Measurements from ENCODE around the gene SNX27.
A peak's percentile ranks its signal among the peaks of the same experiment; 100 is the strongest.
"Not testable (repeated sequence)": the region's sequence is repeated elsewhere in the genome, so short reads cannot be mapped to it uniquely, and the experiment has no call there.

SNX27 gene

DNA sequence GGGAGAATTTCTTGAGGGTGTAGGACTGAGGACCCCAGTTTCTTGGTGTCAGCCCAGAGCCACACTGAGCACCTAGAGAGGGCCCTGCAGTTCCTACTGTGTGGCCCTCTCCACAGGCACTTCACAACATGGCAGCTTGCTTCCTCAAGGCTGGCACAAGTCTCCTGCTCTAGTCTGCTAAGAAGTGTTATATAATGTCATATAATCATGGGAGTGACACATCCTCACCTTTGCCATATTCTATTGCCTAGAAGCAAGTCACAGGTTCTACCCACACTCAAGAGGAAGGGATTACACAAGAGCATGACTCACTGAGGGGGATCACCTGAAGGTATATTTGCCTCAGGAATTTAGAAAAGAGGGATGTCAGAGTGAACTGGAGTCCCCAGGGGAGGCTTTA lies 5.5 kb upstream of the SNX27 start:
- DNase-seq = no peak

DNA sequence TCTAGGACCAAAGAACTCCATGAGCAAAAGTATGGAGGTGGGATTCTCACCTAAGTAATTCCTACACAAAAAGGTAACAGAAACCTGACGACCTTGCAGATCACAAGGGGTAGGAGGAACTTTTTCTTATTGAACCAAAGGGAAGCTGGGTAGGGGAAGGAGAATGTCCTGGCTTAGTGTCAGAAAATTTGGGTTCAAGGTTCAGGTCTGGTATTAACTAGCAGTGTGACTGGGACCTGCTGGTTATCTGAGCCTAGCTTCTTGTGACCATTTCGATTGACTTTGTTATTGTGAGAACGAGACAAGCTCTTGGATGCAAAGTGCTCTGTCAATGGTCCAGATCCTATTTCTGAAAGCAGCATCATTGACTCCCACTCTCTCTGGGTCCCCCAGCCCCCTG lies 5.0 kb upstream of the SNX27 start:
- no peak for DNase-seq

DNA sequence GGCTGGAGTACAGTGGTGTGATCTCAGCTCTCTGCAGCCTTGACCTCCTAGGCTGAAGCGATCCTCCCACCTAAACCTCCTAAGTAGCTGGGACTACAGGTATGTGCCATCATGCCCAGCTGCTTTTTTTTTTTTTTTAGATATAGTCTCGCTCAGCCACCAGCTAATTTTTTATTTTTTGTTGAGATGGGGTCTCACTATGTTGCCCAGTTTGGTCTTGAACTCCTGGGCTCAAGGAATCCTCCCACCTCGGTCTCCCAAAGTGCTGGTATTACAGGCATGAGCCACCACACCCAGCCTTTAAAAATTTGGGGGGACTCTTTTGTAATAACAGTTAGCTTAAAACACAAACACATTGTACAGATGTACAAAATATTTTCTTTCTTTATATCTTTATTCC lies 1.7 kb upstream of the SNX27 start:
- DNase-seq = no peak

DNA sequence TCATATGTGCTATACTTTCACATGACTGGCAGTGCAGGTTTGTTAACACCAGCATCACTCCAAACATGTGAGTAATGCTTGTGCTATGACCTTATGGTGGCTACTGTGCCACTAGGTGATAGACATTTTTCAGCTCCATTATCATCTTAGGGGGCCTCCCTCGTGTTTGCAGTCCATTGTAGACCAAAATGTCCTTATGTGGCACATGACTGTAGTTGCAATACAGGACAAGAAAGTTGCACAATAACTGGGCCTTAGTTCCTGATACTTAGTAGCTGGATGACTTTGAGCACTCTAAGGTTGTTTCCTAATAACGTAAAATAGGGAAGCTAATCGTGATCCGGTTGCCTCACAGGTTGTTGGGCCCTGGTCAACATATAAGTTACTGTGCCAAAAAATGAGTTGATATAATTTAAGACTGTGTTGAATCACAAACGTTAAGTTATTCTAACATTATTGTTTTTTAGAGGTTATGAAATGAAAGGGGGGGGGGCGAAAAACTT lies 511 bp upstream of the SNX27 start:
- DNase-seq = peak; percentile 22

DNA sequence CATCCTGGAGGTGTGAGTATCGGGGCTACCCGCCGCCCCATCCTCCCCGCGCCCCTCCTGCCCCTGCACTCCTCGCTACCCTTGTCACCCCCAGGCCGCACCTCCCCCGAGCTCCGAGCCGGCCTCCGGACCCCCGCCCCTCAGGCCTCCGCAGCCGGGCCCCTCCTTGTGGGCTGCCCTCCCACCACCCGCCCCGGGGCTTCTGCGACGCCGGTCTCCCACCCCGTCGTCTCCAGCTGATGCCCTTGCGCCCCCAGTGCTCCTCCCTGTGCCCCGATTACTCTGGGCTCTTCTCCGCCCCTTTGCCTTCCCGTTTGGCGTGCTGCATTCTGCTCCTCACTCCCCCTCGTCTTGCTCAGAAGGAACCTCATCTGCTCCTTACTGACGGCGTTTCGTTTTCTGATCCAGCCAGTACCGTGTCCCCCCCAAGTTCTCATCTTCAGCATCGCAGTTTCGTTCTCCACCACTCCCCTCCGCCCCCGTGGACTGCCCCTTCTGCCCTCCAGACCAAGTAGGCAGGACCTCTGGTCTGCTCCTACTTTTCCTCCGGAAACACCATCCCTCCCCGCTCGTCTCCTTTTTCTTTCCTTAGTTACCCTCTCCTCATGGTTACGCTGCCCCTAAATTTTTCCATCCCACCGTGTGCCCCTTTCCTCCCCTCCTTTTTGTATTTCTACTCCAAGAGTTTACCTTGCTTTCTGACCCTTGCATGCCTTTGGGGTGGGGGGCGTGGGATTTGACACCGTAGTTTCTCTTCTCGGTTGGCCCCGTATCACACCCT lies 841 bp downstream of the SNX27 start:
- peak; percentile 42 for DNase-seq

DNA sequence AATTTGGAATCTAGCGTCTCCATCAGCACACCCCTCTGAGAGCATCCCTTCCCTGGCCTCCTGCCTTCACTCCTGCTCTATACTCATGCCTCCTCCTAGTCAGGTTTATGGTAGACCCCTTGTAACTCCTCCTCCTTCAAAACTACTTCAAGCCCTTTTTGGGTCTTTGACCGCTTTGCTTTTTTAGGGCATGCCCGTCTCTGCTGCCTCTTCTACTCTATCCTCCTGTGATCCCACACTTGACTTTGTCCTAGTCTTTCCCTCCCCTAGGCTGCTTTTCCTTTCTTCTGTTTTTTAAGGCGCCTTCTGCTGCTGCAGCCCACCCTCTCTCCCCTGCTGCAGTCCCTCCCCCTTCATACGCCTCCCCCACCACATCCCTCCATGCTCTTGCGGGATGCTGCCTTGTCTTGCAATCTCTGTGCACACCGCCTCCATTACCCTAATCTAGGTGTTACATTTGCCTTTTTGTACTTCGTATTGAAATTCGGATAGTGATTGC lies 1.5 kb downstream of the SNX27 start:
- no peak for DNase-seq

DNA sequence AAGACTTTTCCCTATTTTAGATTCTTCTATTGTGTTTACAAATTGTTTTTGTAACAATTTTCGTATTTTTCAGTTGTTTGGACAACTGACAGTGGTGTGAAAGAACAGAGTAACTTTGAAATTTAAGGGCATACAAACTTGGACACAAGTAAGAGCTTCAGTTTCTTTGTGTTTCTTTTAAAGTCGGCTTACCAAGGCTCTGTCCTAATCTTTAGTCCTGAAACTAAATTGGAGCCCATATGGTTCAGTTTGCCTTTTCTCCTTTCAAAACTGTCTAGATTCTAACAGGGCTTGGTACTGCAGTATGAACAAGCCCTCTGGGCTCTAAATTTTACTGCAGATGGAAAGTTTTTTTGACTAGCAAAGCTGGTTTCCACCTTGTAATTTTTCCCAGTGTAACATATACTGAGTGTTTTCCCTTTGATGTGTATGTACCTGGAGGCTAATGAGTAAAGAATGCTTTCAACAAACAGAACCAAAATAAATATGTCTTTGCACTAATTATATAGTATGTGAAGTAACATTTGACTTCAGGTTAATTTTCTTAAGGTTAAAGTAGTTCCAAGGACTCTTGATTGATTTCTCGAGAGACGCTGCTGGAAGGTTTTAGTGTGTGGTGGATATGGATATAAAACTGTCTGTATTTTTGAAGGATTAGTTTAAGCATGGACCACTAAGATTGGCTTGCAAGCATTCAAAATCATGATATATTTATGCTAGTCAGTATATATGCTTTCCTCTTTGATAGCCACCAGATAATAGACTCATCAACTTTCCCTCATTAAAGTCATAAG lies 4.1 kb downstream of the SNX27 start:
- no peak for DNase-seq

DNA sequence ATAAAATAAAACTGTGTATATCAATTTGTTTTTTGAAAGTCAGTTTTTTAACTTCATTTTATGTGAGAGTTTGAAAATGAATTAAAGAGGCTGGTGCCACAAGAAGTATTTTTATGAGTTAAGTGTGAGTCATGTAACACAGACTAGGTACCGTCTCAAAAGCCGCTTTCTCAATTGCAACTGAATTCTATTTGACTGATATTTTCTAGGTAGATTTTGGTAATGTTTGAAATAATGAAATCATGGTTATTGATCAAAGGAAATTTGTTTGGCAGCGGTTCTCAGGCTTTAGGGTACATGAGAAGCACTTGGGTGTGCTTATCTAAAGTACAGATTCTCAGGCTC lies 4.6 kb downstream of the SNX27 start:
- no peak for DNase-seq

DNA sequence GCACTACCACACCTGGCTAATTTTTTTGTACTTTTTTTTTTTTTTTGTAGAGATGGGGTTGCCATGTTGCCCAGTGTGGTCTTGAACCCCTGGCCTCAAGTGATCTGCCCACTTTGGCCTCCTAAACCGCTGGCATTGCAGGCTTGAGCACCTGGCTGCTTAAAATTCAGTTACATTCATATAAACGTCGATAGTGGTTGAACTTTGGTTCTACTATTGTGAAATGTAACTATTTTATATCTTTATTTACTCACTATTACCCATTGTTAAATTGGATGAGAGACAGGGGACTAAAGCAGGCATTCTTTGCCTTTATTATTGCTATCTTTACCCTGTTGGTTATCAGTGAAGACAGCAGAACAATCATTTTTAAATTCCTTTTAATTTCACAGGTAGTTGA lies 6.2 kb downstream of the SNX27 start:
- DNase-seq = no peak

DNA sequence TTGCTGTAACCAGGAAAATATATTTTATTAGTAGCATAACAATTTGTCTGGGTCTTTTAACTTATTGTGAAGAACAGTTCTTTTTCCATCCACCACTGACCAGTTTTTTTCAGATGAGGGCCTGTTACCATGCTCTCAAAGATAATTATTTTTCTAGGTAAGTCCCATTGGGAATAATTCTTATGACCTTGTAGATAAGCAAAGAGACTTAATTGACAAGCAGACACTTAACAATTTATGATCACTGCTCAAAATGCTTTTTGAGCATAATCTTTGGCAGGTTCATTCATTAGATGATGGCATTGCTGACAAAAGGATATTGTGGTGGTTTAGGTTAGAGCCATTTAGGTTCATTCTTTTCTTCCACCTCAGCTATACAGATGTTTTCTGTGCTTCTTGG lies 6.6 kb downstream of the SNX27 start:
- DNase-seq = no peak

DNA sequence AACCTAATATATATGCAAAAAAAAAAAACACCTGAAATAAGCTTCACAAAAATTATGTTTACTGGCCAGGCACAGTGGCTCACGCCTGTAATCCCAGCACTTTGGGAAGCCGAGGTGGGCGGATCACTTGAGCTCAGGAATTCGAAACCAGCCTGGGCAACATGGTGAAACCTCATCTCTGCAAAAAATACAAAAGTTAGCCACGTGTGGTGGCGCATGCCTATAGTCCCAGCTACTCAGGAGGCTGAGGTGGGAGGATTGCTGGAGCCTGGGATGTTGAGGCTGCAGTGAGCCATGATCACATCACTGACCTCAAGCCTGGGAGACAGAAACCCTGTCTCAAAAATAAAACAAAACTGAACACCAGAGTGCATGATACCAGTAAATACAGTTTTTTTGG lies 7.1 kb downstream of the SNX27 start:
- not testable (repeated sequence) for DNase-seq

DNA sequence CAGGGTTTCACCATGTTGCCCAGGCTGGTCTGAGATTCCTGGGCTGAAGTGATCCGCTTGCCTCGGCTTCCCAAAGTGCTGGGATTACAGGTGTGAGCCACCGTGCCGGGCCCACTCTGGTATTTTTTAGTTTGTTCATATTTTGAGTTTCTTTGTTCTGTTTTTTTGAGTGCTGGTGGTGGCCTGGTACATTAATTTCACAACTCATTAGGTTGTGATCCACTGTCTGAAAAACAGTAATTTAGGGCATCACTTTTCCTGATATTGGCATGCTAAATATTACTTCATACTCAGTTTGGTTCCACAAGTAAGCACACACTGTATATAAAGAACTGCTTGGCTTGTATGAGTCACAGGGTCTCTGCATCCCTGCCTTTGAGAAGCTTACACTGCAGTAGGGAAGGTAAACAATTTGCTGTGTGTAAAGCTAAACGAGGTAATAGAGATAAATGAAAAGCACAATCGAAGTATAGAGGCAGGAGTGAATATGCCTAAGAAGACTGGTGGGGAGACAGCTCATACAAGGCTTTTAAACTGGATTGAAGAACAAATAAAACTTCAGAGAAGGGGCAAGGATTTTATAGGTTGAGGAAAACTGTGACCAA lies 7.7 kb downstream of the SNX27 start:
- peak; percentile 37 for DNase-seq

DNA sequence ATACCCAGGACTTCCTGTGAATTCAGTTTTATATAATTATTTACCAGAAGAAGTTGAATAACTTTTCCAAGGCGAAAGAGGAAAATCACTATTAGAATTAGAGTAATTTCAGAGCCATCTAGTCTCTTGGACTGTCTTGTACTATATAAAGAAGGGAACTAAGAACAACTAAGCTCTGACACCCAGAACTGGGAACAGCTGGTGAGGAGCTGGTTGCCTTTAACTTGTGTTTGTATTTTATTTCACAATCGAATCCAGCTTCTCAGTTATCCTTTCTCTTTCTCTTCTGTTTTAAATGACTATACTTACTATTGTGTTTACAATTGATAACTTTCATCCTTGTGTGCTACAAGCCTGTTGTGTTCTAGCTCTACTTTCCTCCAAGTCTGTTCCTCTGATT lies 8.4 kb downstream of the SNX27 start:
- DNase-seq = no peak

DNA sequence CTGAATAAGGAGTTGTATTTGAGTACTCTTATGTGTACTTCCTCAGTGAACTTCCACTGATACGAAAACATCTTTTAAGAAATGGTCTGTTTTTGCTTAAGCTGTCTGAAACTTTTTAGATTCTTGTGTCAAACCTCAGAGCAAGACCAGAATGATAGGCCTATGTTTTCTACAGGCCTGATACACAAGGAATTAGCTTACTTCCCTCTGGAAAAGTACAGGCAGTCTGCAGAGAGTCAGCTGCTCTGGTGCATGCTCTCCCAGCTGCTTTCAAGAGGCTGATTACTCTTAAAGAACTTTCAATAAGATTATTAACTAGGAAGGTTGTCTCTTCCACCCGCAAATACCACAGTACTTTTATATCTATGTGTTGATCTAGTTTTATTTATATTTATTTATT lies 9.5 kb downstream of the SNX27 start:
- DNase-seq = no peak

DNA sequence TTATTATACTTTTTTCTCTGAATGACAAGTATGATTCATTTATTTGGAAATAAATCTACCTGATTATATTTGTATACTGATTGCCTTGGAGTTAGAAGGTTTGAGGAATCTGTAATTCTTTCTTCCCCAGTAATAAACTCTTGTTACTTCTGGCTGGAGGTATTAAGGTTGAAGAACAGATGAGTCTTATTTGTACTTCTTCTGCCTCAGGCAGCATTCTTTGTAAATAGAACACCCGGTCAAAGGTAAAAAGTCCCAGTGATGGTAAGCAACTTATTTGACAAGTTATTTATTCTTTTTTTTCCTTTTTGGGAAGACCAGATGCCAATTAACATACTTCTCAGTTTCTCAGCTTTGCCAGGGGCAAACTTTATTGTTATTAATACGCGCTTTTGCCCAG lies 12.9 kb downstream of the SNX27 start:
- no peak for DNase-seq

DNA sequence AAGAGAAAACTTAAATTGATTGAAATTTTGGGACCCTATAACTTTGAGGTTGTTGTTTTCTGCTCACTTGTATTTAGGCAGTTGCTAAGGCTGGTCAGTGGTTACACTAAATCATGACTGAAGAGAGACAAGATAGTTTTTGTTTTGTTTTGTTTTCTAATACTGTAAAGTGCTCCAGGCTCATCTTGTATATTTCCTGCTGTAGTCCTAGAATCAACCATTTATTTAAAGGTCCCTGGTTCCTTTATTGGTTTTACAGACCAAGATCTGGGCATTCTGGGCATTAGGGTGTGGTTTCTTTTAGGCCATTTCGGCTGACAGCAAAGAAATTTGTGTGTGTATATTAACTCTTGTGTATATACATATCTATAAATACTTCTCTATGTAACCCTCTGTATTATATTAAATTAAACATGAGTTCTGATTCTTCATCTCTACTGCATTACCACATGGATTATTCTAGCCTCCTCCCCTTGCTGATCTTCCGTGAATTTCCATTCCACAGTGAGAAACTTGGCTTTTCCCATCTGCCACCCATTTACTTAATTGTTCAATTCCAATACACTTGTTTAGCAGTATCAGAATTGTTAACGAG lies 15.0 kb downstream of the SNX27 start:
- DNase-seq = no peak

DNA sequence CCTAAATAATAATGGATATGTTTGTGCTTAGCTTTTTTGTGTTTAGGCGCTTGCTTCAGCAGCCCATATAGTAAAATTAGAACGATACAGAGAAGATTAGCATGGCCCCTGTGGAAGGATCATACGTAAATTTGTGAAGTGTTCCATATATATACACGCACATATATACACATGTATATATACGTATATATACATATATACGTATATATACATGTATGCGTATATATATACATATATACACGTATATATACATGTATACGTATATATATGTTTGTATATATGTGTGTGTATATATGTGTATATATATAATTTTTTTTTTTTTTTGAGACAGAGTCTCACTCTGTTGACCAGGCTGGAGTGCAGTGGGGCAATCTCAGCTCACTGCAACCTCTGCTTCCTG lies 17.4 kb downstream of the SNX27 start:
- DNase-seq = no peak

DNA sequence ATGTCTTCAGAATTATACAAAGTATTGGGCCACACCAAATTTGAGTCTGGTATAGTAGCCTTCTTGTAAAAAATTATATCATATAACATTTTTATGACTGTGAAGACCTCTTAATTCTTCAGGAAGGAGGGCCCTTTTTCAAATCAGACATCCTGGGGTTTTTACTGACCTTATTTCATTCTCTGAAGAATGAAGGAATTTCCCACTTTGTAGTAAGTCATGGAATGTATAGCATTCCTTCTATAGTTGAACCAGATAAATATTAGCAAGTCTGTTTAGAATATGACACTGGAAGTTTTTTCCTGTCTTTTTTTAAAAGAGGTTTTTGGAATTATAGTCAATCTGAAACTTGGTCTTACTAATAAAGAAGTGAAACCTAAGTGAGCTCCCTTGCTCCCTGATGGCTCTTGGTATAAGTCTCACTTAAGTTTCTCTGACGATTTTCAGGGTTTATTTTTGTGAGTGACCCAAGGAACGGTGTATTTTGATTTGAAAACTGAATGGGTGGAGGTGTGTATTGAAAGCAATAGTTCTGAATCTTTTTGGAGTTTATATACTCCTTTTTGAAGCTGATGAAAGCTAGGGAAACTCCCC lies 23.7 kb downstream of the SNX27 start:
- no peak for DNase-seq

DNA sequence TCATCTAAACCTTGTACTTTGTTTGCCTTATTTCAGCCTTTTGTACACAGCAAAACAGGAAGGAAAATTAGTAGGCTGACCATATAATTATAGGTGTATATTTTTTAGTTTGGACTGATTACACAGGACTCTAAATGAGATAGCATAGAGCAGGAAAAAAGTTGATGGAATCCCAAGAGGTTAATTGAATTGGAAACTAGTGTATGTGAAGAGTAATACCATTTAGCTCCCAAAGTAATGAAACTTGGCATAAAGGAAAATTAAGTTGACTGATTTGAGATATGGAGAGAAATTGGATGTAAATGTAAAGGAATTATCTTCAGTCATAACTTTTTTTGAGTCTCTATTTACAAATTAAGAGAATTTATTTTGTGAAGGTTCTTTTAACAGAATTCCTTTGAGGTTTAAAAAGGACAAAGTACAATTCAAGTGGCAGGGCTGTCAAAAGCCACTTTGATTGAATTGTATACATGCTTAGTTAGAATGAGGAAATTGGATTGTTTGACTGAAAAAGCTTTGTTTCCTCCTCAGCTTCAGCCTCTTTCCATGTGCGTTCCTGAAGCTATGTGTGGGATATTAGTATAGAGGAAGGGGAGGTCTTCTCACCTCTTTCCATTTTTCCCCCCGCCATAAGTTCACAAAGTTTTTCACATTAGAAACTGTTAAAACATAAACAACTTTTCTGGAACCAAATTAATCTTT lies 26.4 kb downstream of the SNX27 start:
- no peak for DNase-seq

DNA sequence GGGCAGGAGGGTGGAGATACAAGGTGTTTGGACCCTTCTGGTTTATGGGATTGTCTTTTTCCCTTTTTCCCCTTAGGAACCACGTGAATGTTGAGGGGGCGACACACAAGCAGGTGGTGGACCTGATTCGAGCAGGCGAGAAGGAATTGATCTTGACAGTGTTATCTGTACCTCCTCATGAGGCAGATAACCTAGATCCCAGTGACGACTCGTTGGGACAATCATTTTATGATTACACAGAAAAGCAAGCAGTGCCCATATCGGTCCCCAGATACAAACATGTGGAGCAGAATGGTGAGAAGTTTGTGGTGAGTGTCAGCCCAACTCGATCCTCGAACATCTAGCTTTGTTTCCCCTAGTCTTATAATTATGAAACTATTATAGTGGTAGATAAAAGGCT lies 27.0 kb downstream of the SNX27 start:
- DNase-seq = no peak

DNA sequence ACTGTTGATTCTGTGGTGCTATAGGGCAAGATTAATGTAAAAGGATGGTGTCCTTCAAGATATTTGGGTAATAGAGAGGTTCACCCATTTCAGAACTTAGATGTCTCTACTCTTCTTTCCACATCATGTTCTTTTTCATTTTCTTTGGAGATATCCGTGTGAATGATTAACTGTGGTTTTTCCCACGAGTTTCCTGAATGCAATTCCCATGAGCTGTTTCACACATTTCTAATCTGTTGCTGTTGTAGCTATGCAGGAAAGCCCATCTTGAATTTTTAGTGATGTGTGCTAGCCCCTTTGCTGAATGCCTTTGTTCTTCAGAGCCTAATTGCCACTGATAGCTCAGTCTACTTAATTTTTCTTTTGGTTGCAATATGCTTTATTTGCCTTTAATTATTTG lies 27.6 kb downstream of the SNX27 start:
- DNase-seq = no peak

DNA sequence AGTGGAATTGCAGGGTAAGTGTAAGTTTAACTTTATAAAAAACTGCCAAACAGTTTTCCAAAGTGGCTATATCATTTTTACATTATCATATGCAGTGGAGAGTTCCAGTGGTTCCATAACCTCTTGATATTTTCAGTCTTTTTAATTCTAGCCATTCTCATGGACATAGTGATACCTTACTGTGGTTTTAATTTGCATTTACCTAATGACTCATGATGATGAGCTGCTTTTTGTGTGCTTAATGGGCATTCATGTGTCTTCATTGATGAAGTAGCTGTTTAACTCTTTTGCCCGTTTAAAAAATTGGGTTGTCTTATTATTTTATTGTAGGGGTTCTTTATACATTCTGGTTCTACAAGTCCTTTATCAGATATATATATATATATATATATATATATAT lies 29.4 kb downstream of the SNX27 start:
- DNase-seq = no peak

All from NCI-H146 (cell line).